SK-N-SH treated with all-trans-retinoic acid at 6 μM for 48 hours (cell line): ENCODE measurements around the gene SLC4A7.
A peak's percentile ranks its signal among the peaks of the same experiment; 100 is the strongest.

Experiments
- ATAC-seq: fragments of 200-7000 bp; cut with Tn5 transposase; 3 replicates; pipeline ENCODE4 v1.9.1; 2020; ENCODE audit warnings: mild to moderate bottlenecking, moderate library complexity
- BACH2 ChIP-seq: fragments of 250-450 bp; sonication (Bioruptor Pico); IDR thresholded peaks from 2 replicates; pipeline ENCODE4 v1.9.0; 2021; ENCODE audit warnings: mild to moderate bottlenecking, borderline replicate concordance
- CREB5 ChIP-seq: fragments of 250-450 bp; sonication (Bioruptor Pico); IDR thresholded peaks from 2 replicates; pipeline ENCODE4 v1.5.1; 2020; ENCODE audit warnings: low read depth, mild to moderate bottlenecking, moderate library complexity
- ESRRG ChIP-seq: fragments of 250-450 bp; sonication (Bioruptor Pico); IDR thresholded peaks from 2 replicates; pipeline ENCODE4 v1.6.1; 2021; ENCODE audit warnings: mild to moderate bottlenecking
- ISL1 ChIP-seq: fragments of 250-450 bp; sonication (Bioruptor Pico); IDR thresholded peaks from 2 replicates; pipeline ENCODE4 v2.1.2; 2022; ENCODE audit warnings: mild to moderate bottlenecking, moderate library complexity
- OSR1 ChIP-seq: fragments of 250-450 bp; sonication (Bioruptor Pico); IDR thresholded peaks from 2 replicates; pipeline ENCODE4 v1.8.0; 2022; ENCODE audit warnings: moderate library complexity, mild to moderate bottlenecking, inconsistent platforms
- PATZ1 ChIP-seq: fragments of 250-450 bp; sonication (Bioruptor Pico); IDR thresholded peaks from 2 replicates; pipeline ENCODE4 v1.8.0; 2020; ENCODE audit warnings: mild to moderate bottlenecking, moderate library complexity, borderline replicate concordance
- PPARA ChIP-seq: fragments of 250-450 bp; sonication (Bioruptor Pico); IDR thresholded peaks from 2 replicates; pipeline ENCODE4 v1.5.0; 2020; ENCODE audit warnings: mild to moderate bottlenecking, borderline replicate concordance
- RARB ChIP-seq: fragments of 250-450 bp; sonication (Bioruptor Pico); IDR thresholded peaks from 2 replicates; pipeline ENCODE4 v1.8.0; 2021; ENCODE audit warnings: mild to moderate bottlenecking, moderate library complexity
- SNAI2 ChIP-seq: fragments of 250-450 bp; sonication (Bioruptor Pico); IDR thresholded peaks from 2 replicates; pipeline ENCODE4 v1.5.0; 2020; ENCODE audit warnings: mild to moderate bottlenecking, moderate library complexity
- TOX ChIP-seq: fragments of 250-450 bp; sonication (Bioruptor Pico); IDR thresholded peaks from 2 replicates; pipeline ENCODE4 v1.8.0; 2021; ENCODE audit warnings: mild to moderate bottlenecking, moderate library complexity, borderline replicate concordance
- TSHZ2 ChIP-seq: fragments of 250-450 bp; sonication (Bioruptor Pico); IDR thresholded peaks from 2 replicates; pipeline ENCODE4 v1.5.0; 2020; ENCODE audit warnings: mild to moderate bottlenecking, moderate library complexity
- ZC3H10 ChIP-seq: fragments of 250-450 bp; sonication (Bioruptor Pico); IDR thresholded peaks from 2 replicates; pipeline ENCODE4 v1.5.1; 2021; ENCODE audit warnings: mild to moderate bottlenecking, moderate library complexity
- ZFP3 ChIP-seq: fragments of 250-450 bp; sonication (Bioruptor Pico); IDR thresholded peaks from 2 replicates; pipeline ENCODE4 v1.5.0; 2020; ENCODE audit warnings: mild to moderate bottlenecking, moderate library complexity
- ZFP30 ChIP-seq: fragments of 450-650 bp; formaldehyde crosslinking; IDR thresholded peaks from 2 replicates; pipeline ENCODE4 v1.5.0; 2022; ENCODE audit warnings: mild to moderate bottlenecking, moderate library complexity
- ZNF565 ChIP-seq: fragments of 450-650 bp; formaldehyde crosslinking; conservative IDR thresholded peaks from 2 replicates; pipeline ENCODE4 v1.5.0; 2020; ENCODE audit warnings: low read depth, mild to moderate bottlenecking, moderate library complexity
- ZNF70 ChIP-seq: fragments of 450-650 bp; formaldehyde crosslinking; IDR thresholded peaks from 2 replicates; pipeline ENCODE4 v1.5.0; 2020; ENCODE audit warnings: mild to moderate bottlenecking, moderate library complexity
- ZNF8 ChIP-seq: fragments of 450-650 bp; formaldehyde crosslinking; IDR thresholded peaks from 2 replicates; pipeline ENCODE4 v1.5.0; 2020; ENCODE audit warnings: mild to moderate bottlenecking, moderate library complexity

Gene SLC4A7

GRCh38 chr3:27488821-27489220, 4.6 kb upstream of the SLC4A7 start:
- no peak for ATAC-seq
- TF ChIP-seq TOX (CRISPR knock-in tag) (no peak), ZFP30 (CRISPR knock-in tag) (no peak), RARB (CRISPR knock-in tag) (no peak)

GRCh38 chr3:27487383-27487782, 3.2 kb upstream of the SLC4A7 start:
- no peak for ATAC-seq
- TF ChIP-seq TOX (CRISPR knock-in tag) (no peak), ZFP30 (CRISPR knock-in tag) (no peak), ZNF70 (CRISPR knock-in tag) (no peak), ZNF8 (CRISPR knock-in tag) (no peak), OSR1 (no peak), ZNF565 (CRISPR knock-in tag) (no peak), ISL1 (CRISPR knock-in tag) (no peak), PPARA (no peak), CREB5 (CRISPR knock-in tag) (no peak), SNAI2 (CRISPR knock-in tag) (no peak), BACH2 (CRISPR knock-in tag) (no peak), ZC3H10 (CRISPR knock-in tag) (no peak)
- TF ChIP-seq, all 23 proteins: peak for 0

- ATAC-seq = no peak
- no peak for TF ChIP-seq ISL1 (CRISPR knock-in tag)
- TF ChIP-seq ZFP30 (CRISPR knock-in tag) = no peak
- TF ChIP-seq ZNF8 (CRISPR knock-in tag) = no peak
- no peak for TF ChIP-seq PATZ1 (CRISPR knock-in tag)
- no peak for TF ChIP-seq ESRRG (CRISPR knock-in tag)
- no peak for TF ChIP-seq ZFP3 (CRISPR knock-in tag)
Observed at GRCh38 chr3:27486336-27486735, 2.2 kb upstream of the SLC4A7 start.

GRCh38 chr3:27485866-27486265, 1.7 kb upstream of the SLC4A7 start:
- no peak for TF ChIP-seq BACH2 (CRISPR knock-in tag)
- TF ChIP-seq, all 23 proteins: peak for 0
- no peak for ATAC-seq

GRCh38 chr3:27483117-27484014, 818 bp downstream of the SLC4A7 start:
- peak; percentile 54 for ATAC-seq
- TF ChIP-seq TSHZ2 (CRISPR knock-in tag) = no peak
- TF ChIP-seq RARB (CRISPR knock-in tag) = no peak
- TF ChIP-seq ZNF565 (CRISPR knock-in tag) = no peak
- no peak for TF ChIP-seq CREB5 (CRISPR knock-in tag)
